Lung (tissue), 12 donors: Measurements from ENCODE around the gene APLP1. TPM values are rescaled to one million over a fixed set of nuclear protein-coding genes. Genes with fewer than 3 reads are reported as not detected.

Source experiments
- ATAC-seq: fragments of 200-7000 bp; cut with Tn5 transposase; one replicate; pipeline ENCODE4 v1.9.1; 2020; ENCODE audit warnings: moderate number of reproducible peaks; ENCODE audit not compliant: insufficient read depth, low FRiP score
- DNase-seq, 3 donors: peaks; one replicate each; pipeline ENCODE4 v3.0.0-alpha.2; 2013 to 2017
- H3K27ac ChIP-seq, 2 donors: one replicate each; pipeline ENCODE4 v1.5.1; 2013; ENCODE audit warnings: mild to moderate bottlenecking in 2 of 2, moderate library complexity in 2 of 2, control low read depth in 1 of 2, inconsistent platforms in 1 of 2, low read depth in 1 of 2, low read length in 1 of 2
- H3K27me3 ChIP-seq, 3 donors: one replicate each; pipeline ENCODE4 v1.5.1; 2013; ENCODE audit warnings: low read length in 2 of 3; ENCODE audit not compliant: control insufficient read depth in 3 of 3, insufficient read depth in 3 of 3
- H3K36me3 ChIP-seq, 4 donors: one replicate each; pipeline ENCODE4 v1.5.1; 2013; ENCODE audit warnings: low read length in 4 of 4, mild to moderate bottlenecking in 1 of 4, moderate library complexity in 1 of 4; ENCODE audit not compliant: control insufficient read depth in 4 of 4, insufficient read depth in 4 of 4
- H3K4me1 ChIP-seq, 5 donors: one replicate each; pipeline ENCODE4 v1.5.1; 2013; ENCODE audit warnings: low read length in 5 of 5, mild to moderate bottlenecking in 2 of 5, moderate library complexity in 1 of 5; ENCODE audit not compliant: control insufficient read depth in 5 of 5, insufficient read depth in 5 of 5
- H3K4me3 ChIP-seq: one replicate; pipeline ENCODE4 v1.5.1; 2013; ENCODE audit warnings: mild to moderate bottlenecking, control low read depth, moderate library complexity
- H3K9ac ChIP-seq, 2 donors: one replicate each; pipeline ENCODE4 v1.5.1; 2013; ENCODE audit warnings: low read length in 2 of 2, control low read depth in 1 of 2; ENCODE audit not compliant: insufficient read depth in 1 of 2
- H3K9me3 ChIP-seq, 4 donors: one replicate each; pipeline ENCODE4 v1.5.1; 2013; ENCODE audit warnings: low read length in 3 of 4, mild to moderate bottlenecking in 1 of 4, moderate library complexity in 1 of 4; ENCODE audit not compliant: control insufficient read depth in 4 of 4, insufficient read depth in 3 of 4
- WGBS, 2 donors: extraction: QIAGEN DNeasy Blood & Tissue Kit; methylation state at CpG; one replicate each; pipeline ENCODE4 v1.1.7; 2013; 5-methylcytosine and 5-hydroxymethylcytosine counted together
- polyA plus RNA-seq, 2 donors: library from polyadenylated mRNA; stranded (reverse); fragments of 200-250 nt; gene quantifications; one replicate each; pipeline ENCODE4 v1.2.1, GENCODE V29; 2013
- total RNA-seq, 2 donors: library from RNA; depleted of rRNA in 1 of 2; stranded (reverse); fragments of >200 nt in 1 of 2; gene quantifications; one replicate each; pipeline ENCODE4 v1.2.1, GENCODE V29; 2014 to 2021
- TF ChIP-seq, protein P1 (sequence below): IDR thresholded peaks from 2 replicates; pipeline ENCODE4 v1.5.1; 2012; ENCODE audit warnings: mild to moderate bottlenecking; ENCODE audit errors: control extremely low read depth, extremely low read depth
- donor health status: control.
- donor health status: control.
- donor health status: Bipolar disorder and iron deficiency.
- donor health status: healthy.
- donor health status: DM: yes; HTN: yes; CAD: no.

APLP1 gene
- total and polyA plus RNA-seq, 4 donors, result 0.94 to 6.5 (median 2.0) TPM

GRCh38 chr19:35851213-35852028 lies 17.0 kb upstream of the APLP1 start:
- TF ChIP-seq, protein P1, sequence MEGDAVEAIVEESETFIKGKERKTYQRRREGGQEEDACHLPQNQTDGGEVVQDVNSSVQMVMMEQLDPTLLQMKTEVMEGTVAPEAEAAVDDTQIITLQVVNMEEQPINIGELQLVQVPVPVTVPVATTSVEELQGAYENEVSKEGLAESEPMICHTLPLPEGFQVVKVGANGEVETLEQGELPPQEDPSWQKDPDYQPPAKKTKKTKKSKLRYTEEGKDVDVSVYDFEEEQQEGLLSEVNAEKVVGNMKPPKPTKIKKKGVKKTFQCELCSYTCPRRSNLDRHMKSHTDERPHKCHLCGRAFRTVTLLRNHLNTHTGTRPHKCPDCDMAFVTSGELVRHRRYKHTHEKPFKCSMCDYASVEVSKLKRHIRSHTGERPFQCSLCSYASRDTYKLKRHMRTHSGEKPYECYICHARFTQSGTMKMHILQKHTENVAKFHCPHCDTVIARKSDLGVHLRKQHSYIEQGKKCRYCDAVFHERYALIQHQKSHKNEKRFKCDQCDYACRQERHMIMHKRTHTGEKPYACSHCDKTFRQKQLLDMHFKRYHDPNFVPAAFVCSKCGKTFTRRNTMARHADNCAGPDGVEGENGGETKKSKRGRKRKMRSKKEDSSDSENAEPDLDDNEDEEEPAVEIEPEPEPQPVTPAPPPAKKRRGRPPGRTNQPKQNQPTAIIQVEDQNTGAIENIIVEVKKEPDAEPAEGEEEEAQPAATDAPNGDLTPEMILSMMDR, result no peak

GRCh38 chr19:35852029-35852780 lies 16.2 kb upstream of the APLP1 start, which contains the start of gene NPHS1:
Gene NPHS1 (minus strand): TSS chr19:35852504. CDS start chr19:35851837, 667 bp downstream.
- Histone ChIP-seq H3K4me3 (no peak within 1 kb of the TSS), H3K9me3 (no peaks in the 10 kb centered on the region), H3K27me3 (peaks cover 6 to 17% (median 16%) of the 10 kb centered on the region in 3 donors), H3K27ac (no peak within 1 kb of the TSS), H3K36me3 (no peaks in the 10 kb centered on the region), H3K9ac (no peak within 1 kb of the TSS), H3K4me1 (peaks cover 0 to 12% (median 8%) of the 10 kb centered on the region in 5 donors)
- TF ChIP-seq, protein P1, result no peak
- WGBS, 2 donors, result 62 to 78% methylated on average over 9 of the region's 9 CpGs
- DNase-seq (no peak), ATAC-seq (no peak)

More at GRCh38 chr19:35851213-35852028, 17.0 kb upstream of the APLP1 start:
- Histone ChIP-seq H3K9ac (no peak overlapping the region), H3K27me3 (peaks cover 6 to 21% (median 11%) of the 10 kb centered on the region in 3 donors), H3K36me3 (no peaks in the 10 kb centered on the region), H3K9me3 (no peaks in the 10 kb centered on the region), H3K4me1 (peaks cover 0 to 10% (median 1%) of the 10 kb centered on the region in 5 donors), H3K27ac (no peak overlapping the region), H3K4me3 (no peak overlapping the region)
- WGBS, 2 donors, result 38 to 41% methylated on average over 32 of the region's 32 CpGs
- DNase-seq (no peak), ATAC-seq (no peak)

DNA sequence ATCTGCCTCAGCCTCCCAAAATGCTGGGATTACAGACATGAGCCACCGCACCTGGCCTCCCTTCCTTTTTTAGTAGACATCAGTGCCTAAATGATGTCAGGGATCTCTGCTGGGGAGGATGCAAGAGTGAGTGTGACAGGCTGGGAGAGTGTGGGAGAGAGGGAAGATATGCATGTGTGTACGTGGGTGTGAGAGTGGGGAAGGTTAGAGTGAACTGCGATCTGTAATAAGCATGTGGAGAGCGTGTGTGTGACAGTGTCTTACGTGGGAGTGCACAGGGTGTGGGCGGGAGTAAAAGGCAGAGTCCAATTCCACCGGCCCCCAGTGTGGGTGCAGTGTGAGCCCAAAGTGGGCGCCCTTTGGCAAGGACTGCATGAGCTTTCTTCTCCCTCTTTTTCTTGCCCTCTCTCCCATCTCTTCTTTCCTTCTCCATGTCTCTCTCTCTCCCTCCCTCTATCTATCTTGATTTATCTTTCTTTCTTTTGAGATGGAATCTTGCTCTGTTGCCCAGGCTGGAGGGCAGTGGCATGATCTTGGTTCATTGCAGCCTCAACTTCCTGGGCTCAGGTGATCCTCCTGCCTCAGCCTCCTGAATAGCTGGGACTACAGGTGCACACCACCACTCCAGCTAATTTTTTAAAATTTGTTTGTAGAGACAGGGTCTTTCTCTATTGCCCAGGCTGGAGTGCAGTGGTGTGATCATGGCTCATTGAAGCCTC lies 15.2 kb upstream of the APLP1 start:
- H3K4me3 ChIP-seq, result no peak overlapping the region
- H3K4me1 ChIP-seq, result peaks cover 0 to 12% (median 8%) of the 10 kb centered on the region in 5 donors
- WGBS, 2 donors, result 72 to 79% methylated on average over 8 of the region's 8 CpGs
- no peaks in the 10 kb centered on the region for H3K36me3 ChIP-seq
- no peak overlapping the region for H3K9ac ChIP-seq
- DNase-seq (no peak), ATAC-seq (no peak)
- H3K27ac ChIP-seq, result no peak overlapping the region
- H3K9me3 ChIP-seq, result no peaks in the 10 kb centered on the region
- TF ChIP-seq, protein P1, result no peak
- H3K27me3 ChIP-seq, result peaks cover 6 to 26% (median 23%) of the 10 kb centered on the region in 3 donors
